LNCAP (cell line): ENCODE data around the gene SLC25A21.

Source experiments
- TF ChIP-seq, protein P1 (sequence below): fragments of 450-650 bp; IDR thresholded peaks from 2 replicates; pipeline ENCODE4 v1.5.1; 2017; ENCODE audit warnings: mild to moderate bottlenecking

SLC25A21 gene

DNA sequence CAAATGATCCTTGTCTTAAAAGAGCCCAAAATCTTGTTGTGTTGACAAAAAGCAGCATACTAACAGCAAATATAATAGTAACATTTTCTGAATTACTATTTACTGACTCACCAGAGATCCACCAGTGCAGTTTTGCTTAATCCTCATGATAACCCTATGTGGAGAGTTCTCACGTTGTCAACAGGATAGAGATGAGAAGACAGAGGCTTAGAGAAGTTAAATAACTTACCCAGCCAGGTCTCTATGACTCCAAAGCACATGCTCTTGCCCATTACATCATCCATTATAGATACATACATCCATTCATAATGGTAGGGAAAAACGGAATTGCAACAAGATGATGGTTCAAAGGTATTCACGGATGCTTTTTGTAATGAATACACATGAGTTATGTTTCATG lies 398.8 kb downstream of the SLC25A21 start:
- TF ChIP-seq, protein P1, sequence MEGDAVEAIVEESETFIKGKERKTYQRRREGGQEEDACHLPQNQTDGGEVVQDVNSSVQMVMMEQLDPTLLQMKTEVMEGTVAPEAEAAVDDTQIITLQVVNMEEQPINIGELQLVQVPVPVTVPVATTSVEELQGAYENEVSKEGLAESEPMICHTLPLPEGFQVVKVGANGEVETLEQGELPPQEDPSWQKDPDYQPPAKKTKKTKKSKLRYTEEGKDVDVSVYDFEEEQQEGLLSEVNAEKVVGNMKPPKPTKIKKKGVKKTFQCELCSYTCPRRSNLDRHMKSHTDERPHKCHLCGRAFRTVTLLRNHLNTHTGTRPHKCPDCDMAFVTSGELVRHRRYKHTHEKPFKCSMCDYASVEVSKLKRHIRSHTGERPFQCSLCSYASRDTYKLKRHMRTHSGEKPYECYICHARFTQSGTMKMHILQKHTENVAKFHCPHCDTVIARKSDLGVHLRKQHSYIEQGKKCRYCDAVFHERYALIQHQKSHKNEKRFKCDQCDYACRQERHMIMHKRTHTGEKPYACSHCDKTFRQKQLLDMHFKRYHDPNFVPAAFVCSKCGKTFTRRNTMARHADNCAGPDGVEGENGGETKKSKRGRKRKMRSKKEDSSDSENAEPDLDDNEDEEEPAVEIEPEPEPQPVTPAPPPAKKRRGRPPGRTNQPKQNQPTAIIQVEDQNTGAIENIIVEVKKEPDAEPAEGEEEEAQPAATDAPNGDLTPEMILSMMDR = no peak

DNA sequence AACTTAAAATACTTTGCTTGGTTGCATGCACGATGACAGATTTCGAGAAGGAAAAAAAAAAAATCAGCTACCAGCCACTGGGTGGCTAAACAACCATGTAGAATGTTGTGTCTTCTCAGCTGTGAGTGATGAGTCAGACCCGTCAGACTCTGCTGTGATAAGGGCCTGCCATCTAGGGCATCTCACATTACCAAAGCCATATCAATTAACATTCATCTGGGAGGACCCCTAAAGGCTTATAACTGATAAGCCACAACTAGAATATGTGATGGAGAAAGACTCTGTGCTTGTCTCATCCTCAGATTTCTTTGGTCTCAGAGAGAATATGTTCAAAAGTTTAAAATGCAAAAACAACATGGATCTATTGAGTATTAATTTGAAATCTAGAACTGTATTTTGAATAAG lies 399.3 kb downstream of the SLC25A21 start:
- TF ChIP-seq, protein P1 = no peak

DNA sequence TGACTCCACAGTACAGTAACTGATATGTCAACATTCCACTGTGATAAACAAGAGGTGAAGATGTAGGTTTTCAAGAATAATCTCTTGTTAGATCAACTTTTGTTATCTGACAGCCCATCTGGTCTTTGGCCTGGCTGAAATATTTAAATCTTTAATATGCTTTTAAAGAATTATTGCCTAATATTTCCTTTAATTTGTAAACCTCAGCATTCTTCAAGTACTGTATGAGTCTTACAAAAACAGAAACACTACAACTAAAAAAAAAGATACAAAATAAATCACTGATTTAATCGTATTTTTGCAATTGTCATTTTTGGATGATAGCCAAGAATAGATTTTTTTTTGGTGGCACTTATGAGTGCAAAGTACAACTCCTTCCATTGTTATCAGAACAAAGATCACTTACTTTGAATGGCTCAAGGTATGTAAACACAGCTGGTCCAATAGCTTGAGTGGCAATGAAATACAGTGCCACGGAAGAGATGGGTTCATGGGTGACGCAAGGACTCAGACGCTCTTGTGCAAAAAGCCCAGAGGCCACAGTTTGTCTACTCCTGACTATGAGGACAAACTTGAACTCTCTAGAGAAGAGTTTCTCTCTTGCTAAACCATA lies 401.3 kb downstream of the SLC25A21 start:
- TF ChIP-seq, protein P1 = no peak

DNA sequence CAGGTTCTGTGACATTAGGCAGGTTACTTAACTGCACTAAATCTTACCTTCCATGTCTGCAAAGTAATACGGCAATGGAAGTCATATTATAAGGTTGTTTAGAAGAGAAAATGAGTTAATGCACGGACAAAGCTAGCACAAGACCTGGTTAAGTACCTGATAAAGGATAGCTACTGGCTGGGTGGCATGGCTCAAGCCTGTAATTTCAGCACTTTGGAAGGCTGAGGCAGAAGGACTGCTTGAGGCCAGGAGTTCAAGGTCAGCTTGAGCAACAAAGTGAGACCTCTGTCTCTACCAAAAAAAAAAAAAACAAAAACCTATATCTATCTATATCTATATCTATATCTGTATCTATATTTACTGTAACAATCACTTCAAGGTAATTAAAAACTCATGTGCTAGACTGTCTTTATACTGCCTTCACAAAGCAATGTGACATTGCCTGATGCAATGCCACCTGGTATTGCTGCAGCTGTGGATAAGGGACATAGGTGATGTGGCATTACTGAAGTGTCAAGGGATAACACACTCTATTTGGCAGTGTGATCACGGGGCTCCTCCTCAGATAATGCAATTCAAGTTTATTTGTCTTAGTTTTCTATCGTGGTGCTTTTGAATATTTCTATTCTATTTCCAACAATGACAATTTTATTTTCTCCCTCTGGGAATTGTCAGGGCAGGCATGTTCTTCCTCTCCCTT lies 403.6 kb downstream of the SLC25A21 start:
- TF ChIP-seq, protein P1 = no peak

DNA sequence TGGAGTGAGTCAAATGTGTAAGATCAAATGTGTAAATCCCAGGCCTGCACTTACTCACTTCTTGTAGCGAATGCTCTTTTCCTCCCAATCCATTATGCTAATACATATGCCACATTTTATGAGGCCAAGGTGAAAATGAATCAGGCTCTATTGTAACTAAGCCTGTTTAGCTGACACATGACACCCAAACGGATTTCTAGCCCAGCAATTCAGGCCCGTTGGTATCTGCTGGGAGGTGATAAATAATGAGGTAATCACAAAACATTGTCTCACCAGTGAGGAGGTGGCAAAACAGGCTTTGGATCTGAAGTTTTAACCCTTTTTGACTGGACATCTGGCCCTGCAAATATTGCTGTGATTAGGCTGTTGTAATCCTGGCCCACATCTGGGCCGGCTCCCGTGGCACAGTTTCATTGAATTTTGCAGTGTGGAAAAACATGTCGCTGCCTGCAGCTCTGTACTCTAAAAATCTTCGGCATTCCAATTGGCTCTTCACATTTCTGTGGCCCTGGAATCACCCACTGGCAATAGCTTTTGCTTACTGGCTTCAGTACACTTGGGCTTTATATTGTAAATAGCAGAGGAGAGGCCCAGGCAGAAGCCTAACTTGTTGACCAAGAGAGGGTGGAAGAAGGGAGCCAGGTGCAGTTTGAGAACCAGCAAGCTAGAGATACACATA lies 404.7 kb downstream of the SLC25A21 start:
- TF ChIP-seq, protein P1 = no peak

DNA sequence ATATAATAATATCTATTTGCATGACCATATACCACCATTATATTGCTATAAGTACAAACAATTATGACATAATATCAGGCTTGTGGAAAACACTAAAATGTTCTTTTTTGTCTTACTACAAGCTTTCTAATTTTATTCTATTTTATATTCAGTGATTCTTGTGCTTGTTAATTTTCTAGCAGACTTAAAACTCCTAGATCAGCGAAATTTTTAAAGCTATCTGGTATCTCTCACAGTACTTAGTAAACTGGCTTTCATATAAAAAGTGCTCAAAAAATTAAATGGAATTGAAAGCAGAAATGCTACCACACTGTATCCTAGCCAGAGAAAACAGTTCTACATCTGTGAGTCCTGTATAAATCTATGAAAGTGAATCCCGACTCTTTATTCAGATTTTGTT lies 405.4 kb downstream of the SLC25A21 start:
- TF ChIP-seq, protein P1 = no peak

DNA sequence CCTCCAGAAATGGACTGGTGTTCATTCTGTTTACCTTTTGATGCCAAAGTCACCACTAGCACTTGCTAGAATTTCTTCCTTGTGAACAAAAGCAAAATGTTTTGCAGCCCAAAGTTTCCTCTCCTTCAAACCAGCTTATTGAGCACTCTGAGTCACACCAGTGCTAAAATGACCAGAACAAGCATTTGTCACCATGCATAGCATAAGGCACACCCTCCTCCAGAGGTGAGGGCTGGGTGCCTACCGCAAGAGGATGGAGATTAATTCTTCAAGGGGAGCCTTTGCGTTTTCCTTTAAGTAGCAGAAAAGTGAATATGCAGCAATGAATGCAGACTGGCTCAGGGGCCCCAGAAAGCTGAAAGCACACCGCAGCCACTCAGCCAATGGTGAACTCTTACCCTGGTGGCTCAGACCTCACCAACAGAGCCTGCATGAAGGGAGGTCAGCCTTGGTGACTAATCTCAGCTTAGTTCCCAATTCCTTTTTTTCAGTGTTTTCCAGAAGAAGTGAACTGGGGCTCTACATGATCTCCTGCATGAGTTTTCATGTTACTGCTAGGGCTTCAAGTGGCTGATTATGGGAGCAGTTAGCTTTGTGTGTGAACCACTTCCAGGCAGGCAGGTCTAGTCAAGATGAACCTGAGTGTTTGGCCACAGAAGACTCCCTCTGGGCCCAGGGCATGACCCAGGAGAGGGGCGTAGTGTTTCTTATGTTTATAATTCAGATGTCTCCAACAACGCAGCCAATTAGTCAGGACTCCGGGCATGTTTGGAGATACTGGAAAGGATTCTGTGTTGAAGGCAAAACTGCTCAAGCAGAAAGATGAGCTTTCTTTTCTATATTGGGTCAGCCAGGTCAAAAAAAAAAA lies 414.4 kb downstream of the SLC25A21 start:
- TF ChIP-seq, protein P1 = no peak
